ENCODE data around the gene SYTL2. TPM values are rescaled to one million over a fixed set of nuclear protein-coding genes. Genes with fewer than 3 reads are reported as not detected.

Gene SYTL2
- total and polyA plus RNA-seq, 2 experiments from 2014 or later: 3.4 to 7.2 TPM

DNA sequence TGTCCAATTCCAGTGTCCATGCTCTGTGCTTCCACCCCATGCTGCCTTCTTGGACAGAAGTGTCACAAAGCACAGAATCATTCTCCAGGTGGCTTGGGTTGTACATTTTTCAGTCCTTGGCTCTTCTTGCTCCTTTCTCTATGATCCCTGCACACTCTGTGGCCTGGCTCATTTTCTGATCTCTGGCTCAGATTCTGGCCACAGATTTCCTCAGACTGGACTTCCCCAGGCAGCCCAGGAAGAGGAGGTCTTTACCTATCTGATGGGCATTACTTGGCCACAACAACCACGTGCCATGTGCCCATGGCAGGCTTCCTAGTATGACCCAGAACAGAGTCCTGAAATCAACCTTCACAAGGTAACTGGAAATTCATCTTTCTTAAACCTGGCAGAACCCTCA is 27.2 kb downstream of the SYTL2 start:
- Mint-ChIP-seq H3K27me3 (ENCODE audit: insufficient read depth, low read depth, poor library complexity) (no peaks in the 10 kb centered on the region), H3K4me3 (no peak overlapping the region), H3K27ac (no peak overlapping the region), H3K4me1 (peaks cover 3% of the 10 kb centered on the region; the same call in 2 of the 3 replicates), H3K36me3 (ENCODE audit: low read depth) (peaks cover 7% of the 10 kb centered on the region), H3K9me3 (peaks cover 13% of the 10 kb centered on the region)
- Histone ChIP-seq H2AFZ (no peak overlapping the region), H3F3A (replicated peaks; ENCODE audit: low read depth) (no peaks in the 10 kb centered on the region), H3K27ac (ENCODE audit: low read depth) (no peak overlapping the region), H3K27me3 (ENCODE audit: insufficient read depth) (no peaks in the 10 kb centered on the region), H3K4me1 (ENCODE audit: insufficient read depth) (no peaks in the 10 kb centered on the region), H3K9me2 (ENCODE audit: insufficient read depth) (0 out of 2 replicates have a peak, but pooled peaks cover 10% of the 10 kb centered on the region), H3K4me2 (no peak overlapping the region), H4K20me1 (replicated peaks; ENCODE audit: insufficient read depth) (no peaks in the 10 kb centered on the region), H3K79me2 (replicated peaks; ENCODE audit: insufficient read depth) (no peaks in the 10 kb centered on the region), H3K4me3 (no peak overlapping the region), H3K36me3 (ENCODE audit: insufficient read depth) (no peaks in the 10 kb centered on the region)
- ATAC-seq (no peak), DNase-seq (ENCODE audit: low spot score) (no peak)
- no peak for TF ChIP-seq ZNF114 (CRISPR knock-in tag; IDR thresholded peaks at IDR 0.05)
- TF ChIP-seq, protein P1, sequence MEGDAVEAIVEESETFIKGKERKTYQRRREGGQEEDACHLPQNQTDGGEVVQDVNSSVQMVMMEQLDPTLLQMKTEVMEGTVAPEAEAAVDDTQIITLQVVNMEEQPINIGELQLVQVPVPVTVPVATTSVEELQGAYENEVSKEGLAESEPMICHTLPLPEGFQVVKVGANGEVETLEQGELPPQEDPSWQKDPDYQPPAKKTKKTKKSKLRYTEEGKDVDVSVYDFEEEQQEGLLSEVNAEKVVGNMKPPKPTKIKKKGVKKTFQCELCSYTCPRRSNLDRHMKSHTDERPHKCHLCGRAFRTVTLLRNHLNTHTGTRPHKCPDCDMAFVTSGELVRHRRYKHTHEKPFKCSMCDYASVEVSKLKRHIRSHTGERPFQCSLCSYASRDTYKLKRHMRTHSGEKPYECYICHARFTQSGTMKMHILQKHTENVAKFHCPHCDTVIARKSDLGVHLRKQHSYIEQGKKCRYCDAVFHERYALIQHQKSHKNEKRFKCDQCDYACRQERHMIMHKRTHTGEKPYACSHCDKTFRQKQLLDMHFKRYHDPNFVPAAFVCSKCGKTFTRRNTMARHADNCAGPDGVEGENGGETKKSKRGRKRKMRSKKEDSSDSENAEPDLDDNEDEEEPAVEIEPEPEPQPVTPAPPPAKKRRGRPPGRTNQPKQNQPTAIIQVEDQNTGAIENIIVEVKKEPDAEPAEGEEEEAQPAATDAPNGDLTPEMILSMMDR (conservative IDR thresholded peaks at IDR 0.05; ENCODE audit: low read depth in 2 of 2): no peak
- no peak for TF ChIP-seq EZH2phosphoT487 (IDR thresholded peaks at IDR 0.05; ENCODE audit: unreplicated experiment)
- no peak for TF ChIP-seq CREB1 (CRISPR knock-in tag; IDR thresholded peaks at IDR 0.05; ENCODE audit: low read depth)
- no peak for TF ChIP-seq ETS1 (IDR thresholded peaks at IDR 0.05)
- no peak for TF ChIP-seq REST (IDR thresholded peaks at IDR 0.05; ENCODE audit: unreplicated experiment)
- no peak for TF ChIP-seq POLR2AphosphoS5 (IDR thresholded peaks at IDR 0.05; ENCODE audit: low read depth)
- TF ChIP-seq NANOG (IDR thresholded peaks at IDR 0.05; ENCODE audit: borderline replicate concordance): no peak
- TF ChIP-seq ZNF462 (CRISPR knock-in tag; IDR thresholded peaks at IDR 0.05): no peak
- no peak for TF ChIP-seq STAT1 (IDR thresholded peaks at IDR 0.05; ENCODE audit: unreplicated experiment)

Measured in GM23338 (cell line).